SK-N-DZ (cell line): Measurements from ENCODE around the gene CDK14.

Source experiments
- DNase-seq: peaks from one replicate; pipeline ENCODE4 v3.0.0-alpha.2; 2015; ENCODE audit warnings: low spot score

CDK14 gene

DNA sequence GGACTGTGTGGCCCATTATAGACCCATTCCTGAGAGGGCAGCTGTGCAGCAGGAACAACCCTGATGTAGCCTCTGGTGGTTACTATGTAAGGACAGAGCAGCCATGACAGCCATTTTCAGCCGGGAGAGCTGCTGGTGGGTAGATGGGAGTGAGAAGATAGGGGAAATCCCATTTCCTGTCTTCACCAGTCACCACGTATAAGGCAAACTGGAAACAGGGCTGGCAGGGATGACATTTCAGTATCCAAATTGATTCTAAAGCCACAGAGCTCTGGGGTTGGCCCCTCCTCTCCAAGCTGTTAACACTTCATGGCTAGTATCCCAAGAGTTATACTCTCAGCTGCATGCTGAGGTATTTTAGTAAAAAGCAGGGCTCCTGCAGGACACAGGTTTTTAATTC lies 652.9 kb downstream of the CDK14 start:
- DNase-seq: no peak

DNA sequence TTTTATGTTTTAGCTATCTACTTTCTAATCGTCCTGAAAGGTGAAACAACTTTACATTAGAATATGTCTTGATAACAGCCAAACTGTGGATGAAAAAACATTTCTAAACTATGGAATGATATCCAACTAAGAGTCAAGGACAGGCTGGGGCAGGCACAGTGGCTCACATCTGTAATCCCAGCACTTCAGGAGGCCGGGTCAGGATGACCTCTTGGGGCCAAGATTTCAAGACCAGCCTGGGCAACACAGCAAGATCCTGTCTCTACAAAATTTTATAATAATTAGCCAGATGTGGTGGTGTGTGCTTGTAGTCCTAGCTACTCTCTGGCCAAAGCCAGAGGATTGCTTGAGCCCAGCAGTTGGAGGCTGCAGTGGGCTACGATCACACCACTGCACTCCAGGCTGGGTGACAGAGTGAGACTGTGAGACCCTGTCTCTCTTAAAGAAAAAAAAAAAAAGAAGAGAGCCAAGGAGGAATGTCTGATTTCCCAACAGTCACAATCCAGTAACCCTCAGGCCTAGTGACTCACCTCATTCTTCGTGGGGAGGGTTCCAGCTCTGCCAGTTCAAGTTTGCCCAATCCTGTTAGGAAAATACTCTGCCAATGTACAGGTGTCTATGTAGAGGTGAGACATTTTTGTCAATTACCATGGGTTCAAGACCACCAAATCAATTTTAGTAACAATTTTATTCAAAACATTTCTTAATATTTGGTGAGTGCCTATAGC lies 653.5 kb downstream of the CDK14 start:
- DNase-seq: no peak

DNA sequence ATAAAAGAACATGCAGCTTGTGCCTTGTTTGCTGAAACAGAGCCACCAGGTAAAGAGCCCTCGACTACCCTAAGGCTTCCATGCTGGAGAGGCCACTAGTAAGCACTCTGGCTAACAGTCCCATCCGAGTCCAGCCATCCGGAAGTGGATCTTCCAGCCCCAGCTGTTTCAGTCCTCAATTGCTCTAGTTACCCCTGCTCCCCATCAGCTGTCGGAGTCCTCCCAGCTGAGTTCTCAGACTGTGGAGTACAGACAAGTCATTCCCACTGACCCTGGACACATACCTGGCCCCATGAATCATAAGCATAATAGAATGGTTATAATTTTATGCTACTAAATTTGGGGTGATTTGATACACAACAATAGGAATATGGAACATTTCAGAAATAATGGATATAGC lies 654.6 kb downstream of the CDK14 start:
- no peak for DNase-seq

DNA sequence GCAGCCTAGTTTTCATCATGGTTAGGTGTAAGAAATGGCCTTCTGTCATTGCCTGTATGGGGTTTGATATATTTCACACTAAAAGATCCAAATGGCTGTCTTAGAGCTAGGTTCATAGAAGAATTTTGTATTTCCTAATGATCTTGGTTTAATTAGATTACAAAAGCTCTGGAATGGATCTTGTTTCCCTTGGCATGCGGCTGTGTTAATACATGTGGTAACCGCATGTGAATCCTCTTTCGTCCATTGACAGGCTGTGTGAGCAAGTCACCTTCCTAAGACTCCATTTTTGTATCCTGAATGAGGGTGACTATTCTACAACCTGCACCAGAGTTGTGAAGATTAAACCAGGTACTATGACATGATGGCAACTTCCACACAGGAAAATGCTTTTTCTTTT lies 655.8 kb downstream of the CDK14 start:
- DNase-seq: peak; percentile 34
